ENCODE data around the gene ZMIZ1. TPM values are rescaled to one million over a fixed set of nuclear protein-coding genes. Genes with fewer than 3 reads are reported as not detected.

ZMIZ1 gene
- total and polyA plus RNA-seq, 8 donors: 63.1 to 87.2 (median 76.8) TPM

DNA sequence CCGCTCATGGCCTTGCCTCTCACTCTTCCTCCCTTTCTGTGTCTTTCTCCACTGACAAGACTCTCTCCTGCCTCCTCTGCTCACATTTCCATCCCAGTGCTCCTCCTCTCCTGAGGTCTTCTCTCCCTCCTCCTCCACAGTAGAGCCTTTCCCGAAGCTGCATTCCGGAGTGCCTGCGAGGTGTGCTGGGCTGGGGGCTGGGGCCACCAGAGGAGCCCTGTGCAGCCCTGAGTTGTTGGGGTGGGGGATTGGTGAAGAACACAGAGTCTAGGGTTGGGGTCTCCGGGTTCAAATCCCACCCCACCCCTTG lies 76.4 kb downstream of the ZMIZ1 start:
- peaks cover 0 to 25% of the 10 kb centered on the region in 2 donors for H3K36me3 ChIP-seq
- H3K9me3 ChIP-seq: no peaks in the 10 kb centered on the region
- no peak overlapping the region for H3K4me3 ChIP-seq
- H3K27me3 ChIP-seq: no peaks in the 10 kb centered on the region
- DNase-seq (no peak), ATAC-seq (no peak)
- H3K4me1 ChIP-seq: peaks cover 60 to 96% of the 10 kb centered on the region in 2 donors
- intact Hi-C loops (cut with DNase I): loop anchor here in 1 of 2 donors (10.0 kb wide), 1 partner anchor 70 kb away; no protein-coding TSS in a partner anchor
- peak overlapping the region; percentile 87 to 88 for H3K27ac ChIP-seq
- TF ChIP-seq, protein P1, sequence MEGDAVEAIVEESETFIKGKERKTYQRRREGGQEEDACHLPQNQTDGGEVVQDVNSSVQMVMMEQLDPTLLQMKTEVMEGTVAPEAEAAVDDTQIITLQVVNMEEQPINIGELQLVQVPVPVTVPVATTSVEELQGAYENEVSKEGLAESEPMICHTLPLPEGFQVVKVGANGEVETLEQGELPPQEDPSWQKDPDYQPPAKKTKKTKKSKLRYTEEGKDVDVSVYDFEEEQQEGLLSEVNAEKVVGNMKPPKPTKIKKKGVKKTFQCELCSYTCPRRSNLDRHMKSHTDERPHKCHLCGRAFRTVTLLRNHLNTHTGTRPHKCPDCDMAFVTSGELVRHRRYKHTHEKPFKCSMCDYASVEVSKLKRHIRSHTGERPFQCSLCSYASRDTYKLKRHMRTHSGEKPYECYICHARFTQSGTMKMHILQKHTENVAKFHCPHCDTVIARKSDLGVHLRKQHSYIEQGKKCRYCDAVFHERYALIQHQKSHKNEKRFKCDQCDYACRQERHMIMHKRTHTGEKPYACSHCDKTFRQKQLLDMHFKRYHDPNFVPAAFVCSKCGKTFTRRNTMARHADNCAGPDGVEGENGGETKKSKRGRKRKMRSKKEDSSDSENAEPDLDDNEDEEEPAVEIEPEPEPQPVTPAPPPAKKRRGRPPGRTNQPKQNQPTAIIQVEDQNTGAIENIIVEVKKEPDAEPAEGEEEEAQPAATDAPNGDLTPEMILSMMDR (IDR thresholded peaks at IDR 0.05): no peak

DNA sequence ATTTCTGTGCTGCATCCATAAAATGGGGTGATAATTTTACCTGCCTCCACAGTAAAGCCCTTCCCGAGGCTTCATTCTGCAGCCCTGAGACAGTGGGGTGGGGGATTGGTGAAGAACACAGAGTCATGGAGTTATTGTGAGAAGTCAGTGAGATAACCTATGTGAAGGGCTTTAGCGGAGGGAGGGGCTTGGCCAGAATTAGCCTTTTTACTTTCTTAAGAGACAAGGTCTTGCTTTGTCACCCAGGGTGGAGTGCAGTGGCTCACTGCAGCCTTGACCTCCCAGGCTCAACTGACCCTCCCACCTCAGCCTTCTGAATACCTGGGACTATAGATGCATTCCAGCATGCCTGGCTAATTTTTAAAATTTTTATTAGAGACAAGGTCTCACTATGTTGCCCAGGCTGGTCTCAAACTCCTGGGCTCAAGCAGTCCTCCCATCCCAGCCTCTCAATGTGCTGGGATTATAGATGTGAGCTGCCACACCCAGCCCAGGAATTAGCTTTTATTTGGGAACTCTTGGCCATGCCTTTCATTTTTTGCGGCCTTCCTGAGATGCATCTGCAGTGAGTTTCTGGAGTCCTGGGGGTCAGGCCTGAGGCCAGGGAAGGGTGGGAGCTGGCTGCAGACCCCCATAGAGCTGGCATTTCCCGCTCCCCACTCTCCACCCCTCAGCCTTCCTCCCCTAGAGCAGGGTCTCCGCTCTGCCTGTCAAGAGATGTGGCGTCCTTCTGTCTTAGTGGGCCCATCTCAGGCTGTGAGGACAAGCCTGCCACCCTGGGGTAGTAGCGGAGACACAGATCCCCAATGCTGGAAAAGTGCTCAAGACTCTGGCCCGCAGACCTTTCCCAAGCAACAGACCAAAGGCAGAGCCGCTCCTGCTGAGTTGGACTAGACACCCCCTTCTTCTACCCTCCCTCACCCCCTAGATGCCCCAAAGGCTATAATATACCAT lies 77.0 kb downstream of the ZMIZ1 start:
- peaks cover 0 to 18% of the 10 kb centered on the region in 2 donors for H3K36me3 ChIP-seq
- peak overlapping the region; percentile 87 to 88 for H3K27ac ChIP-seq
- no peak overlapping the region for H3K4me3 ChIP-seq
- peaks cover 67 to 99% of the 10 kb centered on the region in 2 donors for H3K4me1 ChIP-seq
- no peak for ATAC-seq
- TF ChIP-seq, protein P1 (IDR thresholded peaks at IDR 0.05): no peak
- no peaks in the 10 kb centered on the region for H3K27me3 ChIP-seq
- intact Hi-C loops (cut with DNase I): loop anchor here in 1 of 2 donors (10.0 kb wide), 1 partner anchor 71 kb away; no protein-coding TSS in a partner anchor
- no peaks in the 10 kb centered on the region for H3K9me3 ChIP-seq
- DNase-seq: peak in 1 of 4 donors; percentile 8

DNA sequence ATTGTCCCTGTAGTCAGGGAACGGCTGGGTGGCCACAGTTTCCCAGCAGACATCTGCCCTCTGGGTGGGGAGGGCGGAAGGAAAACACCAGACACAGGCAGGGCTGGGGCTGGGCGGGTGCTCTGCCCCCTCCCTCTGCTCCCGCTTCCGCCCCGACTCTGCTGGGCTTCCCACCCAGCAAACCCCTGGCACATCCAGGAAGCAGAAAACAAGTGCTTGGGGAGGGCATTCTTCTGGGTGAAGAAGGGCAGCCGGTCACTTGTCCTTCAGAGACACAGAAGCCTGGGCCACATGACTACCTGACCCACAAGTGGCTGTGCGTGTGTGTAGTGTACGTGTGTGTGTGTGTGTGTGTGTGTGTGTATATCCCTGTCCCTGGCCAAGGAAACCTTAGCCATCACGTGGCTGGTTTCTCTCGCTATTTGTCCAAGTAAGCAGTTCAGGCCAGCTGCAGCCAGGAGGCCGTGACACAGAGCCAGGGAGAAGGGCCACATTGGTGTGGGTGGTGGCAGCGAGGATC lies 77.9 kb downstream of the ZMIZ1 start:
- intact Hi-C loops (cut with DNase I): loop anchor here in 1 of 2 donors (10.0 kb wide), 1 partner anchor 72 kb away; no protein-coding TSS in a partner anchor
- peak; percentile 61 for ATAC-seq
- H3K9me3 ChIP-seq: no peaks in the 10 kb centered on the region
- no peak overlapping the region for H3K4me3 ChIP-seq
- peak in 2 of 4 donors; percentile 69 to 89 for DNase-seq
- H3K27me3 ChIP-seq: no peaks in the 10 kb centered on the region
- peak overlapping the region; percentile 87 to 88 for H3K27ac ChIP-seq
- H3K4me1 ChIP-seq: peaks cover 71 to 99% of the 10 kb centered on the region in 2 donors
- TF ChIP-seq, protein P1 (IDR thresholded peaks at IDR 0.05): peak in 1 of 2 donors; percentile 27
- H3K36me3 ChIP-seq: peaks cover 0 to 12% of the 10 kb centered on the region in 2 donors

DNA sequence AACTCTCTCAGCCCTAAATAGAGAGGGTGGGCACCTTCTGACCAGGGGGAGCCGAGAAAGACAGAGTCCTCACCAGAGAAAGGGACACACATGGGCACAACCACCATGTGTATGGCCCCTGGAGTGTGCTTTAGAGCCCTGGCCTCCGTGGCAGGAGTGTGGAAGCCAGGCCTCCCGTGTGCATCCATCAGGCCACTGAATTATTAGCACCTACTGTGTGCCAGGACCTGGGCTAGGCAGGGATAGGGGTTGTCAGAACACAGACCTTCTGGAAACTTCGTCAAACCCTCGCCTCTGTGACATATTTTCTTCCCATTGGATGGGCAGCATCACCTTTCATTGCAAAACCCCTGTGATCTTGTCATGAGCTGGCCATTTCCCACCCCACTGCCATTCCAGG lies 78.5 kb downstream of the ZMIZ1 start:
- TF ChIP-seq, protein P1 (IDR thresholded peaks at IDR 0.05): no peak
- intact Hi-C loops (cut with DNase I): loop anchor here in 1 of 2 donors (10.0 kb wide), 1 partner anchor 73 kb away; no protein-coding TSS in a partner anchor
- Histone ChIP-seq H3K27me3 (no peaks in the 10 kb centered on the region), H3K9me3 (no peaks in the 10 kb centered on the region), H3K27ac (peak overlapping the region; percentile 87 to 88), H3K4me1 (peaks cover 69 to 99% of the 10 kb centered on the region in 2 donors), H3K36me3 (peaks cover 0 to 11% of the 10 kb centered on the region in 2 donors), H3K4me3 (no peak overlapping the region)
- DNase-seq (no peak), ATAC-seq (no peak)

Data from left lung (tissue), 10 donors.